Spleen (tissue), 11 donors: ENCODE data around the gene MRGPRX2. TPM values are rescaled to one million over a fixed set of nuclear protein-coding genes. Genes with fewer than 3 reads are reported as not detected.

Experiments used
- DNase-seq: peaks from one replicate; pipeline ENCODE4 v3.0.0-alpha.2; 2020
- H3K27ac ChIP-seq, 8 donors: fragments of 200-600 bp; sonication (generic) in 7 of 8; 1 replicate in 4 of 8; 2 replicates in 4 of 8; pipeline versions ENCODE4 v1.5.0 to v1.8.0; 2016 to 2021; ENCODE audit warnings: inconsistent platforms in 4 of 8, mild to moderate bottlenecking in 4 of 8, moderate library complexity in 1 of 8
- H3K27me3 ChIP-seq, 7 donors: fragments of 200-600 bp; sonication (generic) in 6 of 7; replicated peaks in 1 of 7; 1 replicate in 4 of 7; 2 replicates in 3 of 7; pipeline versions ENCODE4 v1.5.0 to v1.8.0; 2016 to 2021; ENCODE audit warnings: inconsistent platforms in 3 of 7, mild to moderate bottlenecking in 1 of 7
- H3K36me3 ChIP-seq, 6 donors: fragments of 200-600 bp; sonication (generic) in 5 of 6; 1 replicate in 4 of 6; 2 replicates in 2 of 6; pipeline versions ENCODE4 v1.5.0 to v1.8.0; 2016 to 2021; ENCODE audit warnings: inconsistent platforms in 2 of 6
- H3K4me1 ChIP-seq, 6 donors: fragments of 200-600 bp; sonication (generic) in 5 of 6; 1 replicate in 3 of 6; 2 replicates in 3 of 6; pipeline versions ENCODE4 v1.5.0 to v1.8.0; 2016 to 2021; ENCODE audit warnings: inconsistent platforms in 3 of 6
- H3K4me3 ChIP-seq, 8 donors: fragments of 200-600 bp; sonication (generic) in 7 of 8; 1 replicate in 4 of 8; 2 replicates in 4 of 8; pipeline versions ENCODE4 v1.5.0 to v1.8.0; 2016 to 2021; ENCODE audit warnings: inconsistent platforms in 4 of 8, mild to moderate bottlenecking in 4 of 8, moderate library complexity in 2 of 8
- H3K9me3 ChIP-seq, 8 donors: fragments of 200-600 bp; sonication (generic) in 7 of 8; 1 replicate in 4 of 8; 2 replicates in 4 of 8; pipeline versions ENCODE4 v1.5.0 to v1.8.0; 2016 to 2021; ENCODE audit warnings: inconsistent platforms in 4 of 8
- CTCF ChIP-seq, 11 experiments: fragments of 200-600 bp in 7 of 11; fragments of 450-650 bp in 4 of 11; sonication (generic) in 4 of 11; IDR thresholded peaks in 8 of 11; conservative IDR thresholded peaks in 3 of 11; 1 replicate in 7 of 11; 2 replicates in 4 of 11; pipeline versions ENCODE4 v1.4.0 to v1.8.0; 2016 to 2021; ENCODE audit warnings: antibody characterized with exemption in 11 of 11, inconsistent platforms in 4 of 11, mild to moderate bottlenecking in 1 of 11
- POLR2A ChIP-seq, 3 donors: fragments of 450-650 bp; IDR thresholded peaks; one replicate each; pipeline ENCODE4 v1.5.1; 2017; ENCODE audit warnings: antibody characterized with exemption in 3 of 3, mild to moderate bottlenecking in 1 of 3
- POLR2AphosphoS5 ChIP-seq, 3 donors: sonication (generic); formaldehyde crosslinking; IDR thresholded peaks; one replicate each; pipeline ENCODE4 v1.5.1; 2017; ENCODE audit warnings: antibody characterized with exemption in 3 of 3
- WGBS, 5 donors: extraction: QIAGEN DNeasy Blood & Tissue Kit in 3 of 5; methylation state at CpG; one replicate each; pipeline versions ENCODE4 v1.1.5 to v1.1.7; 2013 to 2018; 5-methylcytosine and 5-hydroxymethylcytosine counted together
- intact Hi-C: fragments of 100-400 bp; cut with DNase I; formaldehyde crosslinking; loops from one replicate; pipeline ENCODE4 v1.15.0; 2023; ENCODE audit warnings: low total_unique reads
- polyA plus RNA-seq, 3 donors: library from polyadenylated mRNA; stranded (reverse); fragments of 200-250 nt; gene quantifications; one replicate each; pipeline ENCODE4 v1.2.1, GENCODE V29; 2013
- total RNA-seq, 7 donors: library from RNA; depleted of rRNA in 3 of 7; stranded (reverse); fragments of >200 nt in 3 of 7; fragmentation: NEBNext Ultra II Directional in 4 of 7; extraction: Animal tissue kit (Norgen Biotek cat#: 25700) in 4 of 7; gene quantifications; one replicate each; pipeline versions ENCODE4 v1.1.0 to v1.2.1, GENCODE V29; 2016 to 2021
- donor health status: healthy with polysubstance abuse.
- donor health status: DM: no; HTN: no; CAD: no; lungs with moderate emphysema.
- donor health status: DM: no; HTN: no; CAD: no.
- donor health status: Bipolar disorder and iron deficiency.
- donor health status: healthy.
- donor health status: DM: no; HTN: no; CAD: no.
- donor health status: DM: yes; HTN: yes; CAD: no.

The MRGPRX2 gene
- total and polyA plus RNA-seq, 10 donors: not detected

- TF ChIP-seq POLR2A (IDR thresholded peaks at IDR 0.05) (no peak), CTCF (IDR thresholded peaks at IDR 0.05 in 8 of 11, conservative IDR thresholded peaks at IDR 0.05 in 3 of 11) (peak; percentile 58 to 99 (median 94))
- intact Hi-C loops: loop anchor here (5.0 kb wide), 1 partner anchor 475 kb away; no protein-coding TSS in a partner anchor
- H3K36me3 ChIP-seq: no peaks in the 10 kb centered on the region
These were observed 16.4 kb upstream of the MRGPRX2 start for GRCh38 chr11:19076744-19077589.

GRCh38 chr11:19075636-19076035, 15.1 kb upstream of the MRGPRX2 start:
- Histone ChIP-seq H3K27ac (no peak overlapping the region), H3K4me3 (no peak overlapping the region), H3K27me3 (no peaks in the 10 kb centered on the region), H3K9me3 (no peaks in the 10 kb centered on the region), H3K36me3 (no peaks in the 10 kb centered on the region), H3K4me1 (peaks cover 0 to 13% (median 2%) of the 10 kb centered on the region in 6 donors)
- intact Hi-C loops: loop anchor here (5.0 kb wide), 1 partner anchor 477 kb away; no protein-coding TSS in a partner anchor
- no peak for TF ChIP-seq POLR2A (IDR thresholded peaks at IDR 0.05)
- no peak for TF ChIP-seq POLR2AphosphoS5 (IDR thresholded peaks at IDR 0.05)
- no peak for TF ChIP-seq CTCF (IDR thresholded peaks at IDR 0.05 in 8 of 11, conservative IDR thresholded peaks at IDR 0.05 in 3 of 11)
- DNase-seq: no peak
- 72 to 97% (median 78%) methylated on average over 3 of the region's 3 CpGs for WGBS, 5 donors

More at GRCh38 chr11:19076744-19077589, 16.4 kb upstream of the MRGPRX2 start:
- Histone ChIP-seq H3K27me3 (no peaks in the 10 kb centered on the region), H3K9me3 (no peaks in the 10 kb centered on the region), H3K4me3 (no peak overlapping the region), H3K27ac (no peak overlapping the region), H3K4me1 (peaks cover 0 to 6% (median 0%) of the 10 kb centered on the region in 6 donors)
- DNase-seq: peak; percentile 84
- 49 to 59% (median 56%) methylated on average over 10 of the region's 10 CpGs for WGBS, 5 donors

GRCh38 chr11:19073454-19074415, 13.2 kb upstream of the MRGPRX2 start:
- peaks cover 0 to 17% (median 13%) of the 10 kb centered on the region in 8 donors for H3K9me3 ChIP-seq
- intact Hi-C loops: no loop called here
- H3K27ac ChIP-seq: no peak overlapping the region
- no peak for DNase-seq
- H3K4me3 ChIP-seq: no peak overlapping the region
- peaks cover 0 to 13% (median 2%) of the 10 kb centered on the region in 6 donors for H3K4me1 ChIP-seq
- H3K36me3 ChIP-seq: no peaks in the 10 kb centered on the region
- TF ChIP-seq CTCF (IDR thresholded peaks at IDR 0.05 in 8 of 11, conservative IDR thresholded peaks at IDR 0.05 in 3 of 11) (no peak), POLR2AphosphoS5 (IDR thresholded peaks at IDR 0.05) (no peak), POLR2A (IDR thresholded peaks at IDR 0.05) (no peak)
- WGBS, 5 donors: 65 to 70% (median 67%) methylated on average over 10 of the region's 10 CpGs
- peaks cover 0 to 2% (median 0%) of the 10 kb centered on the region in 7 donors for H3K27me3 ChIP-seq
